Stimulated activated CD4-positive, alpha-beta T cell treated with anti-CD3 and anti-CD28 coated beads, Interleukin-12 subunit alpha, Interleukin-12 subunit beta, amount 100 ng/mL, for 4 hours (primary cell): ENCODE data around the gene NCAPD3.
"Not testable (repeated sequence)": the region's sequence is repeated elsewhere in the genome, so short reads cannot be mapped to it uniquely, and the experiment has no call there.

ENCODE experiments used
- DNase-seq: peaks from one replicate; pipeline ENCODE4 v3.0.0-alpha.2; 2020

Gene NCAPD3

DNA sequence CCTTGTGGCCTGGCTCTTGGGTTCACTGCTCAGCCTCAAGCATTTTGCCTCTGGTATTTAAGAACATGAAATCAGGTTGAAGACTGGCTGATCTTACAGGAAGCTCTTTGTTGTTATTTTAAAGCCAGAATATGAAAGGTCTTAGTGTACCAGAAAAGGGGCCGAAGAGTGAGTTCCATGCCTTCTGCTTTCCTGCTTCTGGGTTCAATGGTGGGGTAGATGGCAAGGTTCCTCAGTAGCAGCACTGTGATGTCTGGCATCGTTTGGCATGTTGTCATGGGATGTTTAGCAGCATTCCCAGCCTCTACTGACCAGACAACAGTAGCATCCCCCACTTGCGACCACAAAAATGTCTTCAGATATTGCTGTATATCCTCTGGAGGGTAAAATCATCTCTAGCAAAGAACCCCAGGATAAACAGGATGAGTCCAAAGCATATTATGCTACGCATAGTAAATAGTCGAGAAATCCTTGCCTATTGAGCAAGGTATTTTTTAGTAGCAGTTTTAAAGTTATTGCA is 3.1 kb upstream of the NCAPD3 start:
- no peak for DNase-seq

DNA sequence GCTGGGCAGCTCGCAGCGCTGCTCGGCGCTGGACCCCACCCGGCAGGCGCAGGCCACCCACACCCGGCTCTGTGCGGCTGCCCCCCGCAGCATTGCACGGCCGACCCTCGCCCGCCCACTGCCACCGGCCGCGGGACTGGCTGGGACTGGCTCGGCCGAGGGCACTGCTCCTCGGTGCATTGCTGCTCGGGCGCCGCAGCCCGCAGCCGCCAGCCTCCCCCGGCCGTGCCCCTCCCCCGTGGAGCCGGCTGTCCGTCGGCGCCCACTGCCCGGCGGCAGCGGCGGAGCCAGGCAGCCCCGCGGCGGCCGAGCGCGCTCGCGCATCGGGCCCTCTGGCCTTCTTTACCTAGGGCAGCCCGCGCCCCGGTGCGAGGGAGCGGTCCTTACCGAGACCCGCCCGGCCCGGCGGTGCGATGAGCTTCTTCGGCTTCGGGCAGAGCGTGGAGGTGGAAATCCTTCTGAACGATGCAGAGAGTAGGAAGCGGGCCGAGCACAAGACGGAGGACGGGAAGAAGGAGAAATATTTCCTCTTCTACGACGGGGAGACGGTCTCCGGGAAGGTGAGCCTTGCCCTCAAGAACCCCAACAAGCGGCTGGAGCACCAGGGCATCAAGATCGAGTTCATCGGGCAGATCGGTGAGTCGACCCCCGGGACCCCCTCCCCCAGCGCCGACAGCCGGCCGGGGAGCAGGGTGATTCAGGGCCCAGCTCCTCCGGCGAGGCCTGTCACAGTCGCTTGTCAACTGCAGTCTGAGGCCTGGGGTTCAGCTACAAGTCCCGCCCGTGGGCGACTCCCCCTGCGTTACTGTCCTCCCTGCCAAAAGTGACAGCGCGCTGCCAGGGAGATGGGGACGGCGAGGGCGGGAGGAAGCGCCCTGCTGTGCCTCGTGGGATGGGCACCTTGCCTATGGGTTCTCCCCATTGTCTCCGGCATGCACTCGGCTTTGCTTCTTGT is 1.2 kb upstream of the NCAPD3 start:
- DNase-seq: peak; percentile 52

DNA sequence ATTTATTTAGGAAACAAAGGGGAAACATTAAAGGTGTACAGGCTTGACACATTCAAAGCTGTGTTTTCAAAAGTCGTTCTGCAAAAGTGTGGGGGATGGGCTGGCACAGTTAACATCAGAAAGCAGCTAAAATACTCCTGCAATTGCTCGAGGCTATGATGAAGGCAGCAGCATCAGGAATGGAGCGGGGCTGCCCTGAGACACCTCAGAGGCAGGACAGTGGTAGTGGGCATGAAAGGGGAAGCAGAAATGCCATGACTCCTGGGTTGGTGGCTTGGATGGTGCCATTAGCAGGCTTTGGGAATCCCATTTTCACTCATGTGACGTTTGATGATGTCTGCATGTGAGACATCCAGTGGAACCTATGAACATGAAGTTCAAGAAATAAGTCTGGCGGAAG is 646 bp downstream of the NCAPD3 start:
- no peak for DNase-seq

DNA sequence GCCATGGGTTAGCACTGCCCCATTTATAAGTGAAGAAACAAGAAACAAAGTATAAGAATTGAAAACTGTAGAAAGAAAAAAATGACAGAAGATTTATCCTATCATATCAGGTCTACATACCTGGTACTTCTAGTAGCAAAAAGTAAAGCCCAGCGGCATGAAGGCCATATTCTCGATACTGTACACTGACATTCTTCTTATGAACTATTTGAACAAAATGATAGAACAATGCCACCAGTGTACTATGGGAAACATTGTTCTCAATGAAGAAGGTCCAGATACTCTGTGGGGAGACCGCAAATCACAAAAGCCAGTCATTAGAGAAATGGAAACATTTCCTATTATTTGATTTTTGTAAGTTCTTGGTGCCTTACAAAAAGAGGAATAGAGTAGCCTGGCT is 7.0 kb downstream of the NCAPD3 start:
- no peak for DNase-seq

DNA sequence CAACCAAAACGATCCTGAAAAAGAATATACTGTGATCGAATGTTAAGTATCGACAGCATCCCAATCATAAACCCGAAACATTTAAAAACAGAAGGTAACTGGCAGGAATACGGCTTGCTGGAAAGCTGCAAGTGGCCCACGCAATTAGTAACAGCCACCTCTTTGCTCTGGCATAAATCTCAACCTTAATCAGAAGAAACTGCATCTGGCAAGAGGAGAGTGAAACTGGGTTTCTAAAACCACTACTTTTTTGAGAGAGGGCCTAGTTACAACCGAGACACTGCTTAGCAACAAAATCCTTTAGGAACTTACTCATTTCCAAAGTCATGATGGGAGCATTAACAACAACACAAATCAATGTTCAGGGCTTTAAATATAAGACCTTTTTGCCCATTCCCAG is 7.9 kb downstream of the NCAPD3 start:
- no peak for DNase-seq

DNA sequence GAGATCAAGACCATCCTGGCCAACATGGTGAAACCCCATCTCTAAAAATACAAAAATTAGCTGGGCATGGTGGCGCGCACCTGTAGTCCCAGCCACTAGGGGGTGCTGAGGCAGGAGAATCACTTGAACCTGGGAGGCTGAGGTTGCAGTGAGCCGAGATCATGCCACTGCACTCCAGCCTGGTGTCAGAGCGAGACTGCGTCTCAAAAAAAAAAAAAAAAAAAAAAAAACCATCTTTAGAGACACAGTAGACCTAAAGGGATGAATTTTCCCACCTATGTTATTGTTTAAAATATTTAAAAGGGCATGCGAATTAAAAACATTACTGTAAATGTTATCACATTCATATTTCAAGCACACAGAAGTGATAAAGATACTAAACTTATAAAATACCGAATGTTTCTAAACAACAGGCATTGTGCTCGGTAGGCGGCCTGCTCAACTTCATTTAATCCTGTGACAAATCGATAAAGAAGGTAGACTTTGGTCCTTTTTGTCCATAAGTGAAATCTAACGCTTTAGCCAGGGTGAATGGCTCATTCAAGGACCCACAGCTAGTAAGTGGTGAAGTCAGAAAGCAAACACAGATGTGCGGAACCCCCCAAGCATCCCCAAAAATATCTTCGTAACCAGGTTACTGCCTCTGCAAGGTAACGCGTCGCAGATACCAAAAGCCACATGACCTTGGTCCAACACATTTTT is 16.1 kb downstream of the NCAPD3 start:
- peak; percentile 53 for DNase-seq

DNA sequence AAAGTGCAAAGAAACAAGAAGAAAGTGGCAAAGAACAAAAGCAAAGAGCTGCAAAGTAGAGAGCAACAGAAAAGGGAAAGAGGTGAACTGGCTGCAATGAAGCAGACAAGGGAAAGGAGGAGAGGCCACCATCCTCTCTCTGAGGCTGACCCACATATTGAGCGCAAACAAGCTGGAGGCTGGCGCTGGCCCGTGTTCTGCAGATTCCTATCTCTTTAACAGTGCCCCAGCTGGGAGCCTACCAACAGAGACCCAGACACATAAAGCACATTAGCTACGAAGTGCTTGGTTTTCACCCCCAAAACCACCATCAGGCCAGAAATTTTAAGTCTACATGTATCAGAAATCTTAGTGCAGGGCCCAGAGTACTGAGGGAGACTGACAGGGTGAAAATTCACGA is 17.6 kb downstream of the NCAPD3 start:
- DNase-seq: no peak

DNA sequence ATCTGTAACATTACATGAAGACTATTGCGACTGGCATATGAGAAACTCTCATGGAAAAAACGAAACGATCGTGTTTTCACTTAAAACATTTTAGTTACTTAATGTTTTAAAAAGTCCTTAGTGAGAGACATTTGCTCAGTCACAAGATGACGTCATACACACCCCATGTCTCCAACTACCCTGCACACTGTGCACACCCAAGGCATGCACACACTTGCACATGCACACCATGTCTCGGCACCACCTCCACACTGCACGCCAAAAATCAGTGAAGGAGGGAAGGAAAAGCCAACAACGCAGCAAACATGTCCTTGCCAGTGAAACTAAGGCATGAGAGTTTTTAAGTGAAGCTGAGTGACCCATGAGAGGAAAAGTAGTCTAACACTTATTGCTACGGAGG is 18.0 kb downstream of the NCAPD3 start:
- no peak for DNase-seq

DNA sequence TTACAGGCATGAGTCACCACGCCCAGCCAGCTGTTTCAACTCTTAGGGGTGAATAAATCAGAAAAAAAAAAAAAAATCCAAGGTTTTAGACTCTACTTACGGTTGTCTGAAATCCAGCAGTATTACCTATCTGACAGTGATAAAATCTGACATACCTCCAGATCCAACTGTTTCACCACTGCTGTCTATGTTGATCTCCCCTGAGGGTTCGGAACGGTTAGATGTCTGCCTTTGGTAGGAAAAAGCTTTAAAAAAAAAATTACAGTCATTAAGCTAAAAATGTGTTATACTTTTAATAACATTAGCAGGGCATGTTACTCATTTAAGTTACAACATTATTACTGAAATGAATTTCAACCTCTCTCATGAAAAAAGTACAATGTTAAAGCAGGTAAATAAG is 21.1 kb downstream of the NCAPD3 start:
- no peak for DNase-seq

DNA sequence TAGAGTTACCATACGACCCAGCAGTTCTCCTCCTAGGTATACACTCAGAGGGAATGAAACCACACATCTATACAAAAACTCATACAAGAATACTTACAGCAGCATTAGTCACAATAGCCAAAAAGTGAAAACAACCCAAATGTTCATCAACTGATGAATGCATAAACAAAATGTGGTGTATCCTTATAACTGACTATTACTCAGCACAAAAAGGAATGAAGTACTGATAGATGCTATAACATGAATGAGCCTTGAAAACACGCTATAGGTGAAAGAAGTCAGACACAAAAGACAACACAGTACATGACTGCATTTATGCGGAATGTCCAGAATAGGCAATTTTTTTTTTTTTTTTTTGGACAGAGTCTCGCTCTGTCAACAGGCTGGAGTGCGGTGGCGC is 23.1 kb downstream of the NCAPD3 start:
- no peak for DNase-seq

DNA sequence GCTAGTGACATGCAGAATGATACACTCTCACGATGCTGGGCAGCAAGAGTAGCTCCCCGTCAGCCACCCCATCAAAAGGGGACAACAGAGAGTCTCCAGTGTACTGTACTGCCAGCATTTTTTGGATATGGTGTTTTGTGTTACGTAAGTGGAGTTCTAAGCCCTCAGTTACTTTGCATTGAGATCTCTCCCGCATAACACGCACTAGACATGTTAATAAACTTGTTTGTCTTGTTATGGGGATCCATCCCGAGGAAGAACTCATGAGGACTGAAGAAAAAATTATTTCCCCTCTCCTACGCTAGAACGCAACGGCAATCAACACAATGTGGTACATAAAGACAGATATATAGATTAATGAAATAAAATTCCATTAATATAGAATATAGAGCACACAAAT is 24.2 kb downstream of the NCAPD3 start:
- DNase-seq: no peak

DNA sequence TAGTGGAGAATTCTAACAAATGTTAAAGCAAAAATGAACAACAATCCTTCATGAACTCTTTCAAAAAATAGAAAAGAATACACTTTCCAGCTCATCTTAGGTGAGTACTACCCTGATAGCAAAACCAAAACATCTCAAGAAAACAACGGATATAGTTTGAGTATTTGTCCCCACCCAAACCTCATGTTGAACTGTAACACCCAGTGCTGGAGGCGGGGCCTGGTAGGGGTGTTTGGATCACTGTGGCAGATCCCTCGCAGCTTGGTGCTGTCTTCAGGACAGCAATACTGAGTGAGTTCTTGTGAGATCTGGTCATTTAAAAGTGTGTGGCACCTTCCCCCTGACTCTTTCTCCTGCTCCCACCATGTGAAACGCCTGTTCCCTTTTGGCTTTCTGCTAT is 27.0 kb downstream of the NCAPD3 start:
- DNase-seq: no peak

DNA sequence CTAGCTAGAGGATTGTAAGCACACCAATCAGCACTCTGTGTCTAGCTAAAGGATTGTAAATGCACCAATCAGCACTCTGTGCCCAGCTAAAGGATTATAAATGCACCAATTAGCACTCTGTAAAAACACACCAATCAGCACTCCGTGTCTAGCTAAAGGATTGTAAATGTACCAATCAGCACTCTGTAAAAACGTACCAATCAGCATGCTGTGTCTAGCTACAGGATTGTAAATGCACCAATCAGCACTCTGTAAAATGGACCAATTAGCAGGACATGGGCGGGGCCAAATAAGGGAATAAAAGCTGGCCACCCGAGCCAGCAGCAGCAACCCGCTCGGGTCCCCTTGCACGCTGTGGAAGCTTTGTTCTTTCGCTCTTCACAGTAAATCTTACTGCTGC is 35.7 kb downstream of the NCAPD3 start:
- not testable (repeated sequence) for DNase-seq

DNA sequence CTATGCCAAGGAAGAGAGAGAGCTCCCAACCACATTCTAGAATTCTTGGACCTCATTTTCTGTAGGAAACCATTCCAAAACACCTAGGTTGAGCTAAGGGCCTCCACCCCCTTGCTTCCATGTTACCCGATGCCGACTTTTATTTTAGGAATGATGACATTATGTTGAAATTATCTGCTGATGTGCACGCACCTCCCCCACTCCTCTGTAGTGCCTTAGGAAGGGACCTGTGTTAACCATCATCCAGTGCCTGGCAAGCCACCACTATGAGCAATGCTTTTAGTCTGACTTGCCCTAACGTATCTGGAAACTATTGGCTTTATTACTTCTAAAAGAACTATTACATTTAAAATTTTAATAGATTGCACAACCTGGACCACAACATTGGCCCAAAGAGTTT is 42.1 kb downstream of the NCAPD3 start:
- DNase-seq: no peak

DNA sequence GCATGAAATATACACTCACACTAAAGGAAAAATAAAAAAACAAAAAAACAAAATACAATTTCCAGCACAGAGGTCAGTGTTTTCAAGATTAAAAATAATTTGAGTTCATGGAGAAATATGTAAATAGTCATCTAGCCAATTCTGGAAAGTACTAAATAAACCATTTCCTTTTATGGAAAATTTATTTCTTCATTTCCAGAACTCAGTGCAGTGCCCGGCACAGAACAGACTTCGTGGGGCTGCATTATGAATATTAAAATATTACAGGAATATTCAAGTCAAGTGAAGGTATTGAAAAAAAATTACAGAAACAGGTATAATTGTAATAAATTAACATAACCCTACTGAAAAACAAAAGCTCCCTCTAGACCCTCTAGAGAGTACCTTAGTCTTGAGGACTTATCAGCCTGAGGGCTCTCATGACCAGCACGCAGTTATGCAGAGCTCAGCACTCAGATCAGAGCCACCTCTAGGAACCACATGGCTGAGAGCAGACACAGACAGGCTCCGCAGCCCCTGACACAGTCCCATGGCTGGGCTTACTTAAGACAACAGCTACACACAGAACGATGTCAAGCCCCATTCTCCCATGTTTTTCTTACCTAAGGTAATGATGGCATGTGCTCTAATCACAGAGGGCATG is 45.6 kb downstream of the NCAPD3 start:
- DNase-seq: no peak

DNA sequence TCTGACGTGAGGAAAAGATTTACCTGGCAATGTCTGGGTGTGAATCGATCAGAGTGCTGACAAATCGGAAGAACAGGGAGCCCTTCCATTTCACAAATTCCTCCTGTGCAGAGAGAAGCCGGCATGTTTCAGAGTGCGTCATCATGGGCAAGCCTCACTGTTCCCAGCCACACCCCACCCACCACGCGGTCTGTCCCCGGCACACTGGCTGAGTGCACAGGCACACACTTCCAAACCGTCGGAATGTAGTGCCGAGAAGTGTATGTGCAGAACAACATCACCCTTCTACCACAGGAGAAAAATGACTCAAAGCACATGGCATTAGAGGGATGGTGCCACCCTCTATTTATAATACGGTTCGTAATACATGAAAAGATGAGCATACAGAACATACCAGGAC is 47.5 kb downstream of the NCAPD3 start:
- no peak for DNase-seq

DNA sequence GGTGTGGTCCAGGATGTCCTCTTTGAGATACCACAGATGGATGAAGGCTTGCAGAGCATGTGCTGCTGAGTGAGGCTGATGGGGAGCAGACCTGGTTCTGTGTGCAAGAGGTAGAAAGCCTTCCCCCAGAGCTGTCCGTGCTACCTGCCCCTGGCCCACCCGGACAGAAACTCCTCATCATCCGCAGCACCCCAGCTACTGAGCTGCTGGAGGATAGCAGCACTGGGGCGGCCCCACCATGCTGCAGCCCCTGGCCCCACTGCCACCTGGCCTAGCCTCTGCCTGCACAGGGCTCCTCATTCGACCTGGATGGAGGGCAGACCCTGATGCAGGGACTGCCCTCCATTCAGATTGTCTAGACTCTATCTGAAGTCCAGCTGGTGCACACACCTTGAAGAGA is 50.5 kb downstream of the NCAPD3 start:
- no peak for DNase-seq

DNA sequence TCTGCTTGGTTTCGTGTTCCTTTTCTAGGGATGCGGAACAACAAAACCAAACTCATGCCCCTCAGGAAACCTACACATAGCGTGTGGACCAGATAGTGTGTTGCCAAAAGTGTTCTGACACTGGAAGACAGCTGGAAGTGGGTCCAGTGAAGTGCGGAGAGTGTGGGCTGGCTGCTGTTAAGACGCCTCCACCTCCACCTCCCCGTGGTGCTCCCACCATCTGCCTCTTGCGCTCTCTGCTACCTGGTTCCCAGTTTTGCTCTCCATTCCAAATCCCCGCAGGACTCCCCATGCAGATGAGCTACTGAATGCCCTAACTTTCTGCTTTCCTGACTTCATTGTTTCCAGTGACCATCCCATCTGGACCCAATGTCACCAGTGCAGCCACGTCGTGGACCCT is 51.8 kb downstream of the NCAPD3 start:
- no peak for DNase-seq

DNA sequence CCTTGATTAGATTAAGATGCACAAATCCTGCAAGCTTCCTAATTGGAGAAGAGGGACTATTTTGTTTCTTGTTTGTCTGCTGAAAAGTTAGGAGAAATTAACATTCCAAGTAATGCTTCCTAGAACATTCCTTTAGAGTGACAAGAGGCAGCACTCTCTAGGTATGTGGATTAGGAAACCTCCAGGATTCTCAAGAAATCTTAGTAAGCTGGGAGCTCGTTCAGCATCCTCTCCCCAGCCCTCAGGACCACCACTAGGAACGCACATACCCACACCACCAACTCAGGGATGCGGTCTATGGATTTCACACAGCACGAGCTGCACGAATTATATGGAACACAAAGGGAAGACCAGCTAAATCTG is 52.9 kb downstream of the NCAPD3 start:
- no peak for DNase-seq

DNA sequence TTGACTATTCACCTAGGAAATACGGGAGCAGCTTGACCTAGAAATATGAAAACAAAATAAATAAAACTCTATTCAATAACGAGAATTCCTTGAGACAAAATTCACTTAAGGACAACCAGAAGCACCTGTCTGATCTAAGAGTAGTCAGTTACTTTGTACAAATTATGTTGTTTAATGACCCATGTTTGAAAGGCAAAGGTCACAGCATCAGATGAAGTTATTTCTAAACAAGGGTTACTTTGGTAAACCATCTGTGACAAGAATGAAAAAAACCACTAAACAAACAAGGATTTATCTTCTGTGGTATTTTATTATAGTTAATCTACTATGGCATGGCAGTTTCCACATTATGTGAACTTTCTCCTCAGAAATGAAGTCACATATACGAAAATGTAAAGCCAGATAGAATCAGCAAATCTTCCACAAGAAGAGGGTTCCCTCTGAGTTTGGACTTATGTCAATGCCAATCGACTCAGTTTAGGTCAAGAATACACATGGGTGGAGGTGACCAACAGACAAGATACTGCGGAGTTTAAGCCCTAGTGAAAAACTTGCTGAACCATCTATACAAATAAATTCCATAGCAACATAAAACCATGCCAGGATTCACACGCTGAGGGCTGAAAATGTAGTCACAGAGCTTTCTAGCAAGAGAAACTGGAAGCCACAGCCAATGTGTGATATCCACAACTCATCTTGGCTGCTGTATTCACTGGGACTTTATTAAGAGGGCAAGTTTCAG is 53.4 kb downstream of the NCAPD3 start:
- DNase-seq: no peak

DNA sequence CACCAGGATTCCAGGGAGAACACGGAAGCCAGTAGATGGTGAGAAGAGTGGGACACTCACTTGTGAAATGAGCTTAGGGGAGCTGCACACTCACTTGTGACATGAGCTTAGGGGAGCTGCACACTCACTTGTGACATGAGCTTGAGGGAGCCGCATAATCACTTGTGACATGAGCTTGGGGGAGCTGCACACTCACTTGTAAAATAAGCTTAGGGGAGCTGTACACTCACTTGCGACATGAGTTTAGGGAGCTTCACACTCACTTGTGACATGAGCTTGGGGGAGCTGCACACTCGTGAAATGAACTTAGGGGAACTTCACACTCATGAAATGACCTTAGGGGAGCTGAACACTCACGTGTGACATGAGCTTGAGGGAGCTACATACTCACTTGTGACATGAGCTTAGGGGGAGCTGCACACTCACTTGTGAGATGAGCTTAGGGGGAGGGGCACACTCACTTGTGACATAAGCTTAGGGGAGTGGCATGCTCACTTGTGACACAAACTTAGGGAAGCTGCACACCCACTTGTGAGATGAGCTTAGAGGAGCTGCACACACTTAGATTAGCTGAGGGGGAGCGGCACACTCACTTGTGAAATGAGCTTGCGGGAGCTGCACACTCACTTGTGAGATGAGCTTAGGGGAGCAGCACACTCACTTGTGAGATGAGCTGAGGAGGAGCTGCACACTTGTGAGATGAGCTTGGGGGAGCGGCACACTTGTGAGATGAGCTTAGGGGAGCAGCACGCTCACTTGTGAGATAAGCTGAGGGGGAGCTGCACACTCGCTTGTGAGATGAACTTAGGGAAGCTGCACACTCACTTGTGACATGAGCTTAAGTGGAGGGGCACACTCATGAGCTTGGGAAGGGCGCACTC is 59.0 kb downstream of the NCAPD3 start:
- DNase-seq: no peak

DNA sequence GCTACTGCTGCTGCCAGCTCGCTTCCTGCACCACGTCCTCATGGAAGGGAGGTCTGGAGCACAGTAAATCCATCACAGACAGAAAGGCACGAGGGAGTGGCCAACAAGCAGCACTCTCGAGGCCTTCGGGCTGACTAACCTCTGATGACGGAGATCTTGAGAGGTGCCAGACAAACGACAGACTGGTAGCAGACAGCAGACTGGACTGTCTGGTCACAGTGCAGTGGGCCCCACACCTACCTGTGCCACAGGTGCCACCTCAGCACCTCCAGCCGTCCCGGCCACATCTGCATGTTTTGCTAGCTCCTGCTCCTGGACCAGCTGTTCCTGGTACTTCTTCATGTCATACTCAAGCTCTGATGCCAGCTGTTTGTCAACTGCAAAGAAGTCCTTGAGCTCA is 64.1 kb downstream of the NCAPD3 start:
- DNase-seq: no peak
